Raji (cell line): ENCODE data around the gene RAP1B.

Source experiments
- POLR2A ChIP-seq: IDR thresholded peaks from 2 replicates; pipeline ENCODE4 v1.6.1; 2011; ENCODE audit warnings: low read depth, low read length, control low read depth; ENCODE audit not compliant: insufficient read depth

Gene RAP1B

GRCh38 chr12:68622250-68622649, 11.6 kb downstream of the RAP1B start:
- no peak for TF ChIP-seq POLR2A

- TF ChIP-seq POLR2A = no peak
Measured at GRCh38 chr12:68623059-68623458, 12.4 kb downstream of the RAP1B start.

- no peak for TF ChIP-seq POLR2A
Measured at GRCh38 chr12:68623984-68624383, 13.3 kb downstream of the RAP1B start.

DNA sequence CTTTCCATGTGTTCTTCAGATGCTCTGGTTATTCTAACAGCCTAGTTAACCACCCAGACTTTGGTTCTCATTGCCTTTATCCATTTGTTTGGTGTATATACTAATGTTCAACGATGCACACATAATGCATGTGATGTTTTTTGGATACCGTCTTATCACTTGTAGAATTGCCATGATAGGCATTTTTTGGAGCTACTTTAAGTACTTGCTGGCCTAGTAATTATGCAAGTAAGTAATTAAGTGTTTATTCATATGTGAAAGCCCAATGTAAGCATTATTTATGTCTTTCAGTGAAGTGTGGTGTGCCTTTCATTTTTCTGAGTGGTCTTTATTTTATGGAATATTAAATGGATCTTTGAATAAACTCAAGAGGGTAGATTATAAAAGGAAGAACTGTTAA, 14.2 kb downstream of the RAP1B start:
- no peak for TF ChIP-seq POLR2A

GRCh38 chr12:68627673-68628319, 17.1 kb downstream of the RAP1B start:
- no peak for TF ChIP-seq POLR2A

- no peak for TF ChIP-seq POLR2A
Measured at GRCh38 chr12:68628698-68629097, 18.0 kb downstream of the RAP1B start.

DNA sequence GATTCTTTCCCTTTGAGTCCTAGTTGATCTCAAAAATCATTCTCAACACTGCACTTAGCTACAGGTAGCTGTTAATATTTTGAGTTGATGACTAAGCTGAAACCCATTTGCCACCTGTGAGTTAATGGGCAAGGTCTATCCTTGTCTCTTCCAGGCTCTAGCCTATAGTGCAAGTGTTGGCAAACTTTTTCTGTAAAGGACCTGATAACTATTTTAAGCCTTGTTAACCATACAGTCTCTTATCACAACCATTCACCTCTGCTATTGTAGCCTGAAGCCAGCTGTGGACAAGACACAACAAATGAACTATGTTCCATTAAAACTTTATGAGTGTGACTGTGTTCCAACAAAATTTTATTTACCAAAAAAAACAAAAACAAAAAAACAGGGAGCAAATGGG, 19.4 kb downstream of the RAP1B start:
- no peak for TF ChIP-seq POLR2A

GRCh38 chr12:68630598-68630997, 19.9 kb downstream of the RAP1B start:
- 0 out of 2 replicates have a peak, but pooled peaks have one; percentile 23 for TF ChIP-seq POLR2A

- no peak for TF ChIP-seq POLR2A
Measured at GRCh38 chr12:68631227-68631626, 20.5 kb downstream of the RAP1B start.

DNA sequence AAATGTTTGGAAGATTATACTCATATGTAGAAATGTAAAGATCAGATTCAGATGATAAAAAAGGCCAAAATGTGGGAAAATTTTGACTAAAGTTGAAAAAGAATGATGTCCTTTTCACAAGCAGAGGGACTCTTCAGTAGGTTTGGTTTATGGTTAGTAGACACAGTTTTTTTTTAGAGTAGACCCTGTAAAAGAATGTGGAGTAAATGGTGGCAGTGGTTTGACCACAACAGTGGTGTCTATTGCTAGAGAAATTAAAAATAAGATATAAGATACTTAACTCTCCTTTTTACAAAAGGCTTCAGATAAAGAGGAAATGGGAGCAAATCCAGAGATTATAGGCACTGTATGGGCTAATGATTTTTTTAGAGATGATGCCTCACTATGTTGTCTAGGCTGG, 21.8 kb downstream of the RAP1B start:
- TF ChIP-seq POLR2A = no peak

DNA sequence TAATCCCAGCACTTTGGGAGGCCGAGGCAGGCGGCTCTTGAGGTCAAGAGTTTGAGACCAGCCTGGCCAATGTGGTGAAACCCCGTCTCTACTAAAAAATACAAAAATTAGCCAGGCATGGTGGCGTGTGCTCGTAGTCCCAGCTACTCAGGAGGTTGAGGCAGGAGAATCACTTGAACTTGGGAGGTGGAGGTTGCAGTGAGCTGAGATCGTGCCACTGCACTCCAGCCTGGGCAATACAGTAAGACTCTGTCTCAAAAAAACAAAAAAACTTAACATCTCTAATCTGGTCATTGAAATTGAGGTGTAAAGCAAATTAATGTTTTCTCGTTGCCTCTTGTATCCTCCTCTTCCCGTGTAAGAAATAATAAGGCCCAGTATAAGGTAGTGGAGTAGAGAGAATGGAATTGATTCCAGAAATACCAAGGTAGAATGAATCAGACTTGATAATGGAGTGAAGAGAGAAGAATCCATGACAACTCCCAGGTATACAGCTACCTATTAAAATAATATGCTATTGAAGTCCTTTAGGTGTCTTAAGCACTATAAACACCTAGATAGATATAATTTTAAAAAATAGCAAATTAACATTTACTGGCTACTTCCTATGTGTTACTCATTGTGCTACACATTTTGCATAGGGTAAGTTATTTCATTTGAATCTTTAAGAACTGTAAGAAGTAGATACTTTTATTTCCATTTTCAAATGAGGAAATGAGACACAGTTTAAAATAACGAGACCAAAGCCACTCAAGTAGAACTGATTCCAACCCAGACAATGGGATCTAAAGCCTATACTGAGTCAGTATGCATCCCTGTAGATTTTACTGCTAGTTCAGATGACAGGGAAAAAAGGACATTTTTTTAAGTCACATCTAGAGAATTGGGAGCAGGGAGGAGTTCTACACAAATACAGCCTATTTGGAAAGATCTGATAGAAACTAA, 23.2 kb downstream of the RAP1B start:
- TF ChIP-seq POLR2A = no peak

DNA sequence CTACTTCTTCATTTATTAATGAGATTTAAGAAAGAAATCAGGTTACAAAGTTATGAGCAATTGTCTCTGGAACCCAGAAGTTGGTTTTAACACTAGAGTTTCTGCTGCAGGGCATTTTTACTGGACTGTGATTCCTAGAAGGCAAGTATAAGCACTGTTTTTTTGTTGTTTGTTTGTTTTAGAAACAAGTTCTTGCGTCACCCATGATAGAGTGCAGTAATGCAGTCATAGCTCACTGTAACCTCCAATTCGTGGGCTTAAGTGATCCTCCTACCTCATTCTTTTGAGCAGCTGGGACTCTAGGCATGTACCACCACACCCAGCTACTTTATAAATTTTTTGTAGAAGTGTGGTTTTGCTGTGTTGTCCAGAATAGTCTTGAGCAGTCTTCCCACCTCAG, 25.6 kb downstream of the RAP1B start:
- TF ChIP-seq POLR2A = no peak

DNA sequence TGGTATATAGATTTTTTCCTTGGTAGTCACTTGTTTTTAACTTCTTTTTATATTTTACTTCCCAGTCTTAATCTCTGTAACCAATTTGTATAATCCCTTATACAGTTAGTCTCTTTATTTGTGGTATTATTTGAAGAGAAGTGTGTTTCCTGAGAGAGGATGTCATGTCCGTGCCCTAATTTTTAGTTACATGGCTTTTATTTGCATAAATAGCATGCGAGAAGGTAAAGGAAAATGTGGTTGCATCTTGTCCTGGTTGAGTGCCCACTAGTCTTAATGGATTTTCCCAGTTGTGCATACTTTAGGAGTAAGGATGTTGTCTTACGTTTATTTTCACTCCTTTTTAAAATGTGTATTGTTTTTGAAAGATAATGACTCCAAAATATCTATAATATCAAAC, 27.5 kb downstream of the RAP1B start:
- no peak for TF ChIP-seq POLR2A

DNA sequence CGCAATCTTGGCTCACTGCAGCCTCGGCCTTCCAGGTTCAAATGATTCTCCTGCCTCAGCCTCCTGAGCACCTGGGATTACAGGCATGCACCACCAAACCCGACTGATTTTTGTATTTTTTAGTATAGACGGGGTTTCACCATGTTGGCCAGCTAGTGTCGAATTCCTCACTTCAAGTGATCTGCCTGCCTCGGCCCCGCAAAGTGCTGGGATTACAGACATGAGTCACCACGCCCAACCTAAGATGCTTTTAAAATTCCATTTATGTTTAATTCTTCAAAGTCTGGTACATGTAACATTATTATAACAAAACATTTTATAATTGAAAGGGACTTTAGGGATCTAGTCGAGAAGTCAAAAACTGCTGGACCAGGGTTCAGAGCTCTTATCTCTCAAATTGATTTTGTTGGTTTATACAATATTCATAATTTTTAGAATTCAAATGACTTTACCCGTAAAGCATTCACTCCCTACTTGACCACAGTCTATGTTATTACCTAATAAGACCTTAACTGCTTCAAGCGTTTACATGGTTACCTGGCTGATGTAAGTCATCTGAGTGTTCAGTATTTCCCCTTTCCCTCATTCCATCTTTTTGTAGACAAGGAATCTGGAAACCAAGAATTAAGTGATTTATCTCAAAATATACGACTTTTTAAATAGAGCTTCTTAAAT, 28.2 kb downstream of the RAP1B start:
- no peak for TF ChIP-seq POLR2A

DNA sequence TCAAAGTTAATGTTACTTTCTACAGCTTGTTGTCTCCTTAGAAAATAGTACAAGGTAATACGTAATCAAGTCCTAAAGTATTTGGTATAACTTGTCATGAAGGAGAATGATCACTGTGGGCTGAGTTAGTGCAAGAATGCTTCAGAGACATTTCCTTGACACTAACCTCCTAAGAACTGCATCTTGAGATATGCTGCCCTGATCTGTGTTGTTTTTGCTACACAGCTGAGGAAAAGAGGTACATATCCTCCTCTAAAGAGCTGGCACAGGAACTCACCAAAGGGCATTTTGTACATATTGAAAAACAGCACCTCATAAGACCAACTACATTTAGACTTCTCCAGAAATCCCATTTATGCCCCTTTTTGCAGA, 28.7 kb downstream of the RAP1B start:
- TF ChIP-seq POLR2A = no peak

DNA sequence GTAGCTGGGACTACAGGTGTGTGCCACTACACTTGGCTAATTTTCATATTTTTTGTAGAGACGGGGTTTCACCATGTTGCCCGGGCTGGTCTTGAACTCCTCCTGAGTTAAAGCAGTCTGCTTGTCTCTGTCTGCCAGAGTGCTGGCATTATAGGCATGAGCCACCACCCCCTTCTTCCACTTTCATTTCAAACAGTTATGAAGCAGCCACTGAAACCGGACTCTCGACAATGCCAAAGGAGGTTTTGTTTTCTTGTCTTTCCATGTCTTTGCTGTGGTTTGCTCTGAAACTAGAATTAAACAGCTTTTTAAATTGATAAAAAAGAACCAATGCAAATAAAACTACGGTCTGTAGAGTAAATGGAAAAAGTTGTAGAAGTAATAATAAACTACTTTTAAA, 30.4 kb downstream of the RAP1B start:
- TF ChIP-seq POLR2A = no peak
